DMS114 treated with DMSO at 0.1 percent for 48 hours (cell line): ENCODE results near the gene PIGC.

Experiments used
- DNase-seq: peaks from one replicate; lab custom pipeline; 2025; ENCODE audit not compliant: unreplicated experiment; lab: John Stamatoyannopoulos, UW

PIGC gene

DNA sequence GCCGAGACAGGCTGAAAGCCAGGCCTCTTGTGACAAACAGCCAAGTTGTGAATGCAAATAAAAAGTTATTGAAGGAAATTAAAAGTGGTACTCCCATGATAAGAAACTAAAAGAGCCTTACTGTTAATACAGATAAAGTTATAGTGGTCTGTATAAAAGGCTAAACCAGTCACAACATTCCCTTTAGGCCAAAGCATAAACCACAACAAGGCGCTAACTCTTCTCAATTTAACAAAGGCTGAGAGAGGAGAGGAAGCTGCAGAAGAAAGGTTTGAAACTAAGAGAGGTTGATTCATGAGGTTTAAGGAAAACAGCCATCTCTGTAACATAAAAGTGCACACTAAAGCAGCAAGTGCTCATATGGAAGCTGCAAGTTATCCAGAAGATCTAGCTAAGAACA lies 12.7 kb downstream of the PIGC start:
- DNase-seq = no peak

DNA sequence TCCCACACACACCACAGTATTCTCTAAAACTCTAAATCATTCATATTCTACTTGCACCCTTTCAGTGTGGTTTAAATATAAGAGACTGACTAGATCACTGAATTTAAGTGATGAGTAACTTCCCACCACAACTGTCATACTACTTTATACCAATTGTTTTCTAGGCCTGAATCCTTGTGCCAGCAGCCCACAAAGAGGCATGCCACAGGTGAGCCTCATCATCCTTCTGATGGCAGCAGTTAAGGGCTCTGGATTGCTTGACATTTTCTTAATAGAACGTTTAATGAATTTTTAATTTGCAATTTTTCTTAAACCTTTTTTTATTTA lies 13.8 kb downstream of the PIGC start:
- no peak for DNase-seq

- peak; percentile 60 for DNase-seq
Observed at GRCh38 chr1:172429331-172430127, 14.3 kb downstream of the PIGC start.

DNA sequence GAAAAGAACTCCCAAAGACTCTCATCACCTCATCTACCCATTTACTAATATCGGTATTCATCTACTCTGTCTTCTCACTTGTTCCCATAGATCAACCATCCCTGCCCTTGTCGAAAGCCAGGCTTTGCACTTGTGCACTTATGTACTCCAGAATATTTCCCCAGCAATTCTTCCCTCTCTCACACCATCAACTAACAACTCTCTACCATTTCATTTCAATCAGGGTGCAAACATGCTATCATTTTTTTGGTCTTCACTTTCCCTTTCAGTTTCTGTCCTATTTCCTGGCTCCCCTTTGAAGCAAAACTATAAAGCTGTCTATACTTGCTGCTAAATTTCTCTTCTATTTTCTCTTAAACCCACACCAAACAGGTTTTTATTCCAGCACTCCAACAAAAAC lies 16.7 kb downstream of the PIGC start:
- no peak for DNase-seq

DNA sequence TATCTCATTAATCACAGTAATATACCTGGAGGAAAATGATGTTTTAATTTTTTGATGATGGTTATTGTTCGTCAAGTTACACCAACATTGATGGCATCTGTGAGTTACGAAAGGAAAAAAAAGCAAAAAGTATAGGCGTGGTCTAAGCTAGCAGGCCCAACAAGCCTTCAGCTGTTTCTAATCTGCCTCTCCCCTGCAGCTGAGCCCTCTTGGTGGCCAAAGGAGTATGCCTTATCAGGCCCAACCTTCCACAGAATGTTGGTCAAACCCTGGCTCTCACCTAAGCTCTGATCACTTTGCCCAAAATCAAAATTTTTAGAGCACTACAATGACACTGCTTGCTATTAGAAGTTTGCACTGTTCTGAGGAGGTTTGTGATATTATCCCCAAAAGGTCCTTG lies 18.5 kb downstream of the PIGC start:
- no peak for DNase-seq

DNA sequence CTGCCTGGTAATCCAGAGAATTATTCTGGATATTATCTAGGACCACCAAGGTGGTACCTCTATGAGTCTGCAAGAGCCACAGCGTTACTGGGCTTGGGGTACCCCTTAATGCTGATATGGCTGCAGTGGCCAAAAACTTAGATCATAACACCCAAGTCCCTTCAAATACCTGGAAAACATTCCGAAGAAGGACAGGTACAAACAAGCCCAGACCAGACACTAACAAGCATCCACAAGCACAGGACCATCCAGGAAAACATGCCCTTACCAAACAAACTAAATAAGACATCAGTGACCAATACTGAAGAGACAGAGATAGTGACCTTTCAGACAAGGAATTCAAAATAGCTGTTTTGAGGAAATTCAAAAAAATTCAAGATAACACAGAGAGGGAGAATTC lies 20.5 kb downstream of the PIGC start:
- no peak for DNase-seq

DNA sequence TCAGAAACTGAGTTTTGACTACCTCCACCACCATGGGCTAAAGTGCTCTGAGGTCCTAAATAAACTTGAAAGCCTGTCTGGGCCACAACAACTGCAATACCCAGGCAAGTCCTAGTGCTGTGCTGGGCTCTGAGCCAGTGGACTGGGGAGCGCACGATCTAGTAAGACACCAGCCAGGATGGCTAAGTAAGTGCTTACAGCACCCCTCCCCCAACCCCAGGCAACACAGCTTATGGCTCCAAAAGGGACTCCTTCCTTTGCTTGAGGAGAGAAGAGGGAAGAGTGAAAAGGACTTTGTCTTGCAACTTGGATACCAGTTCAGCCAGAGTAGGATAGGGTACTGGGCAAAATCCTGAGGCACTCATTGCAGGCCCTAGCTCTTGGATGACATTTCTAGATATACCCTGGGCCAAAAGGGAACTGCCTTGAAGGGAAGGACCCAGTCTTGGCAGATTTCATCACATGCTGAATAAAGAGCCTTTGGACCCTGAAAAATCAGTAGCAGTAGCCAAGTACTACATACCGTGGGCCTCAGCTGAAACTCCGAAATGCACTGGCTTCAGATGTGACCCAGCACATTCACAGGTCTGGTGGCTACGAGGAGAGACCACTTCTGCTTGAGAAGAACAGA lies 21.8 kb downstream of the PIGC start:
- DNase-seq = no peak

GRCh38 chr1:172420385-172420784 lies 23.5 kb downstream of the PIGC start, which contains the start of gene C1orf105:
Gene C1orf105 (plus strand): TSS chr1:172420685. CDS start chr1:172420886, 201 bp downstream.
- no peak for DNase-seq

GRCh38 chr1:172417557-172417956 lies 26.3 kb downstream of the PIGC start:
- no peak for DNase-seq

DNA sequence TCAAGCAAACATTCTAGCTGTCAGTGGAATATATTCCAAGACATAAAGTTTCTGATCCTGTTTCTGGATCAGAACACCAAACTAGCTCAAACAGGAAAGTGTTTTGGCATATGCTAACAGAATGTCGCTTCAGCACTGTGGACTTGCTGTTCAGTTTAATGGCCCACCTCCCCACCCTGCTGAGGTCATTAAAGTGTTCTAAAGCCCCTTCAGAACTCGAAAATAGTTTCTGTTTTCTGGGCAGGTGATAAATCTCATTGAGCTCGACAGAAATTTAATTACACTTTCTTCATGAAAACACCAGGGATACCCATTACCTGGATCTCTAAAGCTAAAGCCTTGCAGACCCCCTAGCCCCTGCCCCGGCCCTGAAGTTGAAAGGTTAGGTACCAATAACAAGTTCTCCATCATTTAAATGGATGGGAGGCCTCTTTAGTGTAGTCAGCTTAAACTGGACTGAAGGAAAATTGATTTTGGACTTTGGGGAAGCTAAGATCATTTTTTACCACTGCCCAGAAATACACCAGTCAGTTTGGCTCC lies 27.3 kb downstream of the PIGC start:
- no peak for DNase-seq

- no peak for DNase-seq
Observed at GRCh38 chr1:172414331-172414730, 29.5 kb downstream of the PIGC start.

DNA sequence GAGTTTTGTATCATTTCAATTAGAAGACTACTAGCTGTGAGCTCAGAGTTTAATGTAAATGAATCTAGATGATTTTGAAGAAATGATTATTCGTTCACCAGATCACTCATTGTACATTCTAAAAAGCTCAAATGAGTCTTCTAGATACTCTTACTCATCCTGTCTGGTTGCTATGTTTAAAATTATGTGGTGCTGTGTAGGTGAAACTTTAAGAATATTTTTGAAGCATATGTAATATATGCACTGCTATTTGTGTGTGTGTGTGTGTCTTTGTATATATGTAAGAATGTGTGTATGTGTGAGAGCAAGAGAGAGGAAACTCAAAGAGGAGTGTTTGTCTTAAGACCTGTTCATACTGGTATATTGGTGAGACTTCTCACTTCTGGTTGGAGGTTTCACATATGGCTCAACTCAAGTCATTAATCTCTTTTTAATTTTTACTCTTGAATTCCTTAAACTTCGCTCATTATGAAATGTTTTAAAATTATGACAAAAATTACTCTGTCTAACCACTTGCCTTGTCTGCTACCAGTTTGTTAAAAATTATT lies 32.0 kb downstream of the PIGC start:
- no peak for DNase-seq

DNA sequence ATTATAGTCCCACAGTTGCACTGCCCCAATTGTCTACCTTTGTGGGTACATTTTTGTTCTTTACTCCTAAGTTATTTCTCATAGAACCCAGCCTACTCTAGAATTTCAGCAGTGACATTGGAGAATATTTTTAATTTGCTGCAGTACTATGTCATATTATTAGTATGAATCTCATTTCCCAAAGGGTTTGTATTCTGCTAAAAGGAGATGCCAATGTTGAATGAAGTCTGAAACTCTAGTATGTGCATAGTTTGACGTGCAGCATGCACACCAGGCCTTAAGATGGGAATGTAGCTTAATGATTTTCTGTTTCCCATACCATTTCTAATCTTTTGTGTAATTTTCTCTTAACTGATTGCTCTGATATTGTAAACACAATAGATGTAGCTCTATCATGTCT lies 33.8 kb downstream of the PIGC start:
- no peak for DNase-seq

GRCh38 chr1:172408958-172409357 lies 34.9 kb downstream of the PIGC start:
- DNase-seq = no peak

DNA sequence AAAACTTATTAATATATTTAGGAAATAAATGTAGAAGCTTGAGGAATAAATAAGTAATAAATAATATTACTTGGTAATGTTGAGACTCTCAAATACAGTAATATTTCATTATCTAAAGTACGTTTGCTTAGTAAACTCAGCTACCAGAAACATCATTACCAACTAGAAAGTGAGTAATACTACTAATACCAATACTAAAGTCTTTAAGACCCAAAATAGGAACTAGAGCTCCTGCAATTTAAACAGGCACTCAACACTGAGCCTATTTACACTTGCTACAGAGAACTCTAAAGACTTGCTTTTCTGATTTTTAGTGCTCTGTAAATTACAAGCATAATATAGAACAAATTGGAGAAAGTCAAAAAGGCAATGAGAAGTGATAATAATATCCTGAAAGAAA lies 36.9 kb downstream of the PIGC start:
- no peak for DNase-seq

DNA sequence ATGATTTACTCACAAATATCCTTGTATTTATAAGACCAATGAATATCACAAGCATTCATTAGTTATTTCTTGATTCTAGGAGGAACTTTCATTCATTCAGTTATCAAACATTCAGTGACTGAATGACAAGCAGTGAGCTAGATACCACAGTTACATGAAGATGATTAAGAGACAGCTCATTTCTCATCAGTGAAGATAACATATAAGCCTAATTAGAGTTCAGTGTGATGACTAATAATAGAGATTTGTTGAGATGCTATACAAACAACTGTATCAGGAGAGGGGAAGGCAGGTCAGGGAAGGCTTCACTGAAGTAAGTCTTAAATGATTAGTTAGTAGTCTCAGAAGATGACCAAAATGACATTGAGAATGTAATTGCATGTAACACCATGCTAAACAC lies 38.0 kb downstream of the PIGC start:
- no peak for DNase-seq

DNA sequence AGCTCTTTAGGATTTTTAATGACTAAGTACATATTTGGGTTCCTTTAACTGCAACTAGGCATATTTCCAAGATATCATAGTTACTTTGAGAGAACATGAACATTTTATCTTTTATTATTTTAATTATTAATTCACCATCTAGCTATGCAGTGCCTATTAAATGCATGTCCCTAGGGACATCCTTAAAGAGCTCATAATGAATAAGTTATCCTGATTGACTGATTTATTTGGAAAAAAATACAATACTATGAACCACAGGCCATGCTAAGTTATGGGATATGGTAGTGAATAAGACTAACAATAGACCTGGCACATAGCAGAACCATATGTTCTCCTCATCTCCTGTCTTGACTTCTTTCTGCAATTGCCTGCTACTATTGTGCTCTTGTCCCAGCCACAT lies 39.7 kb downstream of the PIGC start:
- no peak for DNase-seq

DNA sequence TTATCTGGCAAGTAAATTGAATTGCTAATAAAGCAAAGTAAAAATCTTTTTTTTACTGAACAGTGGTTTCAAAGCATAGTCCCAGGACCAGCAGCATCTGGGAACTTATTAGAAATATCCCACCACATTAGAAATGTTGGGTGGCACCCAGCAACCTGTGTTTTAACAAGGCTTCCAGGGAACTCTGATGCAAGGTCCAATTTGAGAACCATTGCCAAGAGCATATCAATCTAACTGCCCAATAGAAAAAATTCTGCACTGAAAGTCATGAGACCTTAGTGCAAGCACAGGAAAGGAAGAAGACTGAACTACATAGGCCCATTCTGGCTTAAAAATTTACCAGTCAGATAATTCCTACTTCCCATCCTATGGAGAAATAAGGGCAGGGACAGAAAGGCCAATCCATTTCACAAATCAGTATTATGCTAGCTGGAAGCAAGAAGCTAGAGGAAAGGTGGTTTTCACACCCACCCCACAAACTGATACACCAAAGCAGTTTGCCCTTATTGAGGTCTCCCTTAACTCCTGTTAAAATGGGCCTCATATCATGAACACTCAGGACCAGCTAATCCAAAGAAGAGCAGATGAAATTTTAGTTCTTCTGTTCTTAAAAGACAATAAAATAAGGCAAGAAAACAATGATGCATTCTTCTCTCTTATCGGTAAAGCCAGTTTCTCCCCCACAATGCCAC lies 40.8 kb downstream of the PIGC start:
- no peak for DNase-seq

DNA sequence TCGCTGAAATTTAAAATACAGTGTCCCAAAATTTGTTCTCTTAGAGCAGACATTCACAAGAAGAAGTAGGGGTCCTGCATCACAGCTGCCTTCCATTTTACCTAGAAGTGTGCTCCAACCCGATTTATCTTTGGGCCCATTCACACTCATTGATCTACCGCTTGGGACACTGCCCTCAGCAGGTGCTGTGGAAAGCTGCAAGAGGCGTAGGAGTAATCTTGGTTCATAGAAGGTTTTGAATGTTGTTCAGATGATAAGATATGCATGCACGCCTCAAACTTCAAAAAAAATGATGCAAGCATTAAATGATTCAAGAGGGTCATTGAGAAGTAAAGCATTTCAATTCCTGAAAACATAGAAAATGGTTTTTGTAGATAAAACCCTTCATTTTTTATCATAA lies 42.0 kb downstream of the PIGC start:
- DNase-seq = no peak

DNA sequence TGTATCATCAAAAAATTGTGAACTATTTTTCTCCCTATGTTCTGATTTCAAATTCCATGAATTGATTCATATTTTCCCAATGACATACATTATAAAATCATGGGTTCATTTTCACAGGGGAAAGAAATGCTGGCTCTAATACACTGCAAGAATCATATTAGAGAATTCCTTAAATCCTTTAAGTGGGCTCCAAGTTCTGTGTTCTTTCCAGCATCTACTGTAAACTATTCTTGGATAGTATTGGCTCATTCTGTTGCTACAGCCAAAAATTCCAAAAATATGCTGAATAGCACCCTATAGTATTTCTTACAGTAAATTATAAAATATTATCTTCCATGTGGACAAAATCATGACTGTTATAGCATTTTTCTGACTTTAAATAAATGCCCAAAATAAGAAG lies 42.4 kb downstream of the PIGC start:
- DNase-seq = no peak

GRCh38 chr1:172400722-172401105 lies 43.2 kb downstream of the PIGC start:
- no peak for DNase-seq
